ENCODE results near the gene ARF1.

GRCh38 chr1:228112167-228112566, 29.7 kb downstream of the ARF1 start:
- TF ChIP-seq CTCF (IDR thresholded peaks at IDR 0.05; ENCODE audit: poor library complexity) (no peak), EZH2phosphoT487 (IDR thresholded peaks at IDR 0.05; ENCODE audit: low read depth, severe bottlenecking, unreplicated experiment) (no peak), EZH2 (IDR thresholded peaks at IDR 0.05; ENCODE audit: borderline replicate concordance) (no peak)
